SJCRH30 (cell line): ENCODE measurements around the gene FAM184B. TPM values are rescaled to one million over a fixed set of nuclear protein-coding genes. Genes with fewer than 3 reads are reported as not detected.
"Not testable (repeated sequence)": the region's sequence is repeated elsewhere in the genome, so short reads cannot be mapped to it uniquely, and the experiment has no call there.

ENCODE experiments used
- DNase-seq, 2 experiments: peaks; one replicate each; pipeline ENCODE4 v3.0.0-alpha.2; 2015 to 2020
- H3K27ac ChIP-seq: fragments of 250-450 bp; sonication (Bioruptor Pico); 2 replicates; pipeline ENCODE4 v1.5.1; 2020; ENCODE audit warnings: mild to moderate bottlenecking, moderate library complexity
- H3K27me3 ChIP-seq: fragments of 250-450 bp; sonication (Bioruptor Pico); 2 replicates; pipeline ENCODE4 v1.5.1; 2020; ENCODE audit warnings: mild to moderate bottlenecking, moderate library complexity
- H3K36me3 ChIP-seq: fragments of 250-450 bp; sonication (Bioruptor Pico); 2 replicates; pipeline ENCODE4 v1.5.1; 2020; ENCODE audit warnings: mild to moderate bottlenecking, moderate library complexity
- H3K4me1 ChIP-seq: fragments of 250-450 bp; sonication (Bioruptor Pico); 2 replicates; pipeline ENCODE4 v1.5.1; 2020; ENCODE audit warnings: mild to moderate bottlenecking, moderate library complexity
- H3K4me3 ChIP-seq: fragments of 250-450 bp; sonication (Bioruptor Pico); 2 replicates; pipeline ENCODE4 v1.5.1; 2020; ENCODE audit warnings: mild to moderate bottlenecking, moderate library complexity
- H3K9me3 ChIP-seq: fragments of 250-450 bp; sonication (Bioruptor Pico); replicated peaks from 2 replicates; pipeline ENCODE4 v1.5.1; 2020; ENCODE audit warnings: mild to moderate bottlenecking, moderate library complexity
- total RNA-seq: library from RNA; depleted of rRNA; stranded (reverse); fragments of >200 nt; shearing (Covaris generic); gene quantifications from 2 replicates; pipeline ENCODE4 v1.2.3, GENCODE V29; 2014

Gene FAM184B
- total RNA-seq, 1 experiment from 2014 or later, result 0.02 TPM

DNA sequence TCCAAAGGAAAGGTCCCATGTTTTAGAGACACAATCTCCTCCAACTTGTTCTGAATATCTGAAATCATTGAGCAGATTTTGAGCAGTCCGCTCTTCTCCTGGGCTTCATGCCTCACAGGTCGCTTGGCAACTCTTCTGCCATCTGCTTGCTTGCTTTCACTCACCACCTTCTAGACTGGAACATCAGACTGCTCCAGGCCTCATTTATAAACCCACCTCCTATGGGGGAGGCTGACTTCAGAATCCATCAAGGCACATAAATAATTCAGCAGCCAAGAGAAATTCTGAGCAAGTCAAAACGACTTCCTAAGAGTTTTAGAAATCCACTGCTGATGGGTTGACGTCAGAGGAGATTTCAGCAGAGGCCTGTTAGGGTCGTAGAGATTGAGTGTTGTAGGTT lies 64.1 kb downstream of the FAM184B start:
- H3K4me1 ChIP-seq, result no peaks in the 10 kb centered on the region
- DNase-seq, result no peak
- H3K4me3 ChIP-seq, result no peak overlapping the region
- no peaks in the 10 kb centered on the region for H3K27me3 ChIP-seq
- H3K27ac ChIP-seq, result no peak overlapping the region
- no peaks in the 10 kb centered on the region for H3K9me3 ChIP-seq
- no peaks in the 10 kb centered on the region for H3K36me3 ChIP-seq

DNA sequence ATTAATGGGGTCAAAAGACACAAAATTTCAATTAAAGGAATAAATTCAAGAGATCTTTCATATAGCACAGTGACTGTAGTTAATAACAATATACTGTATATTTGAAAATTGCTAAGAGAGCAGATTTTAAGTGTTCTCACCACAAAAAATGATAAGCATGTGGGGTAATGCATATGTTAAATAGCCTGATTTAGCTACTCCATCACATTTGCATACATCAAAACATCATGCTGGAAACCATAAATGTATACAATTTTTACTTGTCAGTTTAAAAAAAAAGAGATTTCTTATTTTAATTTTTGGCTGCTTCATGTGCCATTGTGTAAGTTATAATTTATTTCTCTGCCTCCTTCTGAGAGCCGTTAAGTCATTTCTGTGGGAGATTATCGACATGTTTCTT lies 65.9 kb downstream of the FAM184B start:
- DNase-seq, result no peak
- H3K27me3 ChIP-seq, result no peaks in the 10 kb centered on the region
- no peak overlapping the region for H3K4me3 ChIP-seq
- H3K9me3 ChIP-seq, result no peaks in the 10 kb centered on the region
- no peaks in the 10 kb centered on the region for H3K36me3 ChIP-seq
- no peaks in the 10 kb centered on the region for H3K4me1 ChIP-seq
- H3K27ac ChIP-seq, result no peak overlapping the region

DNA sequence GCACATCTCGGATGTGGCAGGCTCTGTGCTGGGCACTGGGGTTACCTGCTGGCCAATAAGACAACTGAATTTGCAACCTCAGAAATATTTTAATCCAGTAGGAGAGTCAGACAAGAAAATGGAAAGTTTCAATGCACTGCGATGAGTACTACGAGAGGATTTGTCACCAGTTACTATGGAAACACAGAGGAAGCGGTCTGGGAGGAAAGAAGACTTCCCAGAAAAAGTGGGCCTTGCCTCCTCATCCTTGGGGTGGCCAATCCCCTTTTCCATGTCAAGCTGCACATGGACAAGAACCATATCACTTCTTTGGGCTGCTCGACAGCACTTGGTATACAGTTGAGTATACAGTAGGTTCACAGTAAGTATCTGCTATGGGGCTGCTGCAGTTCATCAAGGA lies 67.6 kb downstream of the FAM184B start:
- Histone ChIP-seq H3K4me3 (no peak overlapping the region), H3K27me3 (no peaks in the 10 kb centered on the region), H3K9me3 (no peaks in the 10 kb centered on the region), H3K36me3 (no peaks in the 10 kb centered on the region), H3K4me1 (no peaks in the 10 kb centered on the region), H3K27ac (no peak overlapping the region)
- no peak for DNase-seq

DNA sequence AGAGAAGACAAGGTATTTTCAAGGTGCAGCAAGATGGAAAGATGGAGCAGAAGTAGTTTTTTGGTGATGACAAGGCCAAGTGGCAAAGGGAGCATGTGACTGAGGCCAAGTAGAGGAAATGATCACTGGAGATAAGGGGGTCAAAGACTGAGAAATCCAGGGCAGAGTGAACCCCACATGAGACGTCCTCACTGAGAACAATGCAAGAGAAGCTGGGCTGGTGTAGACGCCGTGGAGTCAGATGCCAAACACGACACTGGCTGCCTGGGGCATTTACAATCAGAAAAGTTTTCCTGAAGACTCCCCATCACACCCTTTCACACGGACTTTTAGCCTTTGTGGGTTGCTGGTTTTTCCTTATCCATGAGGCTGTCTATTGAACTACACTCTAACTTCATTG lies 69.3 kb downstream of the FAM184B start:
- Histone ChIP-seq H3K36me3 (no peaks in the 10 kb centered on the region), H3K4me3 (no peak overlapping the region), H3K9me3 (no peaks in the 10 kb centered on the region), H3K27ac (no peak overlapping the region), H3K4me1 (no peaks in the 10 kb centered on the region), H3K27me3 (no peaks in the 10 kb centered on the region)
- no peak for DNase-seq

DNA sequence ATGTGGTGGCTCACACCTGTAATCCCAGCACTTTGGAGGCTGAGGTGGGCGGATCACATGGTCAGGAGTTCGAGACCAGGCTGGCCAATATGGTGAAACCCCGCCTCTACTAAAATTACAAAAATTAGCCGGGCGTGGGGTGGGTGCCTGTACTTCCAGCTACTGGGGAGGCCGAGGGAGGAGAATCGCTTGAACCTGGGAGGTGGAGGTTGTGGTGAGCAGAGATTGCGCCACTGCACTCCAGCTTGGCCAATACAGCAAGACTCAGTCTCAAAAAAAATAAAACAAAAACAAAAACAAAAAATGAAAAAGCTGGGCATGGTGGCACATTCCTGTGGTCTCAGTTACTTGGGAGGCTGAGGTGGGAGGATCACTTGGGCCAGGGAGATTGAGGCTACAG lies 70.2 kb downstream of the FAM184B start:
- H3K27me3 ChIP-seq, H3K36me3 ChIP-seq, DNase-seq, H3K4me3 ChIP-seq, H3K4me1 ChIP-seq, H3K27ac ChIP-seq, H3K9me3 ChIP-seq: not testable (repeated sequence)

DNA sequence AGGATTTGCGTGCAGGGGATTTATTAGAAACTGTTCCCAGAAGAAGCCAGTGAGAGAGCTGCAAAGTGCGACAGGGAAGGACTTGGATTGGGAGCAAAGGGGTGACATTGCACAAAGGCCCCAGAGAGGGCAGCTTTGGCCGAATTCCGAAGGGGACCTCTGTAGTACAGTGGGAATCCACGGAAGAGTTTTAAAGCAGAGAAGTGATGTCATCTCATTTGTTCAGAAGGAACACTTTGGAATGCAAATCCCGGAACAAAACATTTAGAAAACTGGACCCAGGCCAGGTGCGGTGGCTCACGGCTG lies 71.7 kb downstream of the FAM184B start:
- H3K27ac ChIP-seq, result no peak overlapping the region
- H3K9me3 ChIP-seq, result no peaks in the 10 kb centered on the region
- H3K27me3 ChIP-seq, result no peaks in the 10 kb centered on the region
- DNase-seq, result no peak
- no peaks in the 10 kb centered on the region for H3K4me1 ChIP-seq
- H3K36me3 ChIP-seq, result no peaks in the 10 kb centered on the region
- H3K4me3 ChIP-seq, result no peak overlapping the region

DNA sequence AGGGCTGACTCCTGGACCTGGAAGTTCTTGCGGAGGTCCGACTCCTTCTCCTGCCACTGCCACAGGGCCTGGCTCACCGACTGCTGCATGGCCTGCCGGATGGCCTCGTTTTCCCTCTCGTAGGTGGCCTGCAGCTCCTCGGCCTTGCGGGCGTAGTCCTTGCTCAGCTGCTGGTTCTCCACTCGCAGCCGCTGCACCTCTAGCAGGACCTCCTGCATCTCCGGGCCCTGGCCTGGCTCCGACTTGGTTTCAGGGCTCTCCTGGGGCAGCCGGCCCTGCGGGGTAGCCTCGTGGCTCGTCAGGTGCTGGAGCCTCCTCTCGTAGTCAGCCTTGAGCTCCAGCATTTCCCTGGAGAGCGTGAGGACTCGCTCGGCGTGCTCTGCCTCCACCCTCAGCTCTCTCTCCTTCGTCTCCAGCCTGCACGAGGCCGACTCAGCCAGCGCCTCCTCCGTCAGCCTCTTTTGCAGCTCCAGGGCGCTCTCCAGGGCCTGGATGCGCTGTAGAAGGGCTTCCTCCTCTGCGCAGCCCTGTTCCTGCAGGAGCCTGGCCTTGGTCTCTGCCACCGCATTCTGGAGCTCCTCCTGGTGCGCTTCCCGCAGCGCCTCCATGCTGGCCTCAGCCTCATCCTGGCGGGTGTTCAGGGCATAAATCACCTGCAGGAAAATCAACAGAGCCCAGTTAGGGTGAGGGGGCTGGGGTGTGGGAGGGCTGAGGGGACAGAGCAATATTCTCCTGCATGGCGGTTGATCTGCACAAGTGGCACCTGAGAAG lies 72.2 kb downstream of the FAM184B start:
- H3K4me1 ChIP-seq, result no peaks in the 10 kb centered on the region
- H3K36me3 ChIP-seq, result no peaks in the 10 kb centered on the region
- H3K4me3 ChIP-seq, result no peak overlapping the region
- no peak for DNase-seq
- H3K9me3 ChIP-seq, result no peaks in the 10 kb centered on the region
- H3K27me3 ChIP-seq, result no peaks in the 10 kb centered on the region
- no peak overlapping the region for H3K27ac ChIP-seq

DNA sequence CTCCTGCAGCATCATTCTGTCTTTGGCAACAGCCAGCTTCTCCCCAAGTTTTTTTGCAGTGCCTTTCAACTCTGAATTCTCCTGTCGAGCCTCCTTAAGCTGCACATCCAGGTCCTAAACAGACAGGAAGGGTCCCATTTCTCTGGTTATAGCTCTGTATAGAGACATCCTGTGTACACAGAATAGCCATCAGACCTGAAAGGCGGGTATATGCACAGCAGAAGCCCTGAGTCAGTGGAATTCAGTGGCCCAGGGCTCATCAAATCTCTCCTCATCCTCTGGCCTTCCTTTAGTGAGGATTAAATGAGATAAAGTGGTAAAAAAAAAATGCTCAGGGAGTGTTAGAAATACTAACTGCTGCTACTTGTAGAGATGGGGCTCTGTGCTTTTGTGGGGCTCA lies 73.8 kb downstream of the FAM184B start:
- H3K27ac ChIP-seq, result no peak overlapping the region
- H3K4me3 ChIP-seq, result no peak overlapping the region
- H3K36me3 ChIP-seq, result no peaks in the 10 kb centered on the region
- no peak for DNase-seq
- H3K4me1 ChIP-seq, result no peaks in the 10 kb centered on the region
- H3K27me3 ChIP-seq, result no peaks in the 10 kb centered on the region
- no peaks in the 10 kb centered on the region for H3K9me3 ChIP-seq

DNA sequence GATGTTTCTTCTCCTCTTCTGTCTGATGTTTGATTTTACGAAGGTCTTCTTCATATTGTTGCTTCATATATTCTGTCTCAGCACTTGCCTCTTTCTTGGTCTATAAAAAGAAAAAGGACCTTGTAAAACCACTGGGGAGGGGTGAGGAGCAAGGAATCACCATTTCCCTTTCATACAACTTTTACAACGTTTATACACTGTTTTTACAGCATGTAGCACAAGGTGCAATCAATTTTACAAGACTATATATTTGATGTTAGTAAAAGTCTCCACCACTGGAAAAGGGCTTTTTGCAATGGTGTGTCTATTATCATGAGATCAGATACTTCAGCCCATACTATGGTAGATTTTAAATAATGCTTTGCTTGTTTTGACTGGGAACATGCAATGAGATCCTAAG lies 76.3 kb downstream of the FAM184B start:
- no peaks in the 10 kb centered on the region for H3K27me3 ChIP-seq
- no peak overlapping the region for H3K4me3 ChIP-seq
- H3K27ac ChIP-seq, result no peak overlapping the region

DNA sequence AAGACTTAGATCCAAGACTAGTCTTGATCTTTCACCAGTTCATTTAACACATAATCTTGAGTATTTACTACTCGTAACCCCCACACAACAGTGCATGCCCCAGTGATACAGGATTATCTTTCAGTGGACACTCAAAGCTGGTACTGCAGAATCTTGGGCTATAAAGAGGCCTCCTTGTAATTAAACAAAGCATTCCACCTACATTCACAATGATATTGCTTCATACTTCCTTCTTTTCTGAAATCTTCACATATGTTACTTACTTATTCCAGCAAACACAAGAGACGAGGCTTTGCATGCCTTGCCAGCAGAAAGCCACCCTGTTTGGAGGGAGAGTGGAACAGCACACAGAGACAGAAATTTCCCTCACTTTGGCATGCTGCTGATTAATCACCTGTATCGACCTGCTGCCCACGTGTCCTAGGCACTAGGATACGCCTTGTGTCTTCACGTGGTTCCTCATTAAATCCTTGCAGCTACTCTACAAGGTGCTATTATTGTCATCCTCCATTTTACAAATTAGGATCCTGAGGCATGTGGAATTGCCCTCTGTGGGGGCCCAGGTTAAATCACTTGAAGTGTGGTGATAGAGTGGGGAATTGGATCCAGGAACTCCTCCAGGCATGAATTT lies 77.3 kb downstream of the FAM184B start:
- no peaks in the 10 kb centered on the region for H3K27me3 ChIP-seq
- H3K27ac ChIP-seq, result no peak overlapping the region
- no peak overlapping the region for H3K4me3 ChIP-seq
- H3K36me3 ChIP-seq, result no peaks in the 10 kb centered on the region
- H3K4me1 ChIP-seq, result no peaks in the 10 kb centered on the region
- no peak for DNase-seq
- no peaks in the 10 kb centered on the region for H3K9me3 ChIP-seq

More for the DNA sequence above, 76.3 kb downstream of the FAM184B start:
- DNase-seq, result no peak
- Histone ChIP-seq H3K36me3 (no peaks in the 10 kb centered on the region), H3K9me3 (no peaks in the 10 kb centered on the region), H3K4me1 (no peaks in the 10 kb centered on the region)

DNA sequence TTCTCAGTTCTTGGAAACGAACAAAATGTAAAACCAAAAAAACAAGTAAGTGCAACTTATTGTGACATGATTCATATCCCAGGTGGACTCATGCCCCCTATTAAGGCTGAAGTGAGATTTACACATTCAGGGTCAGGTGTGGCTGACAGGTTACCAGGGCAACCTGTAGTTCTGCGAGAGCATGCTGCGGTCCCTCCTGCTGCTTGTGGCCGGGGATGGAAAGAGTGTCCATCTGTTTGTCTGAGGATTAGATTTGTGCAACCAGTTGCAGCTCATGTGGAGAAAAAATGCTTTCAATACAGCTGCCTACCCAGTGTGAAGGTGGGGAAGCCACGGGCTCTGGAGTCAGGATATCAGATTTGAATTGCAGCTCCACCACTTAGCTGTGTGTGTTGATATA lies 78.8 kb downstream of the FAM184B start:
- Histone ChIP-seq H3K27ac (no peak overlapping the region), H3K27me3 (no peaks in the 10 kb centered on the region), H3K9me3 (no peaks in the 10 kb centered on the region), H3K4me1 (no peaks in the 10 kb centered on the region), H3K36me3 (no peaks in the 10 kb centered on the region), H3K4me3 (no peak overlapping the region)
- DNase-seq, result no peak

DNA sequence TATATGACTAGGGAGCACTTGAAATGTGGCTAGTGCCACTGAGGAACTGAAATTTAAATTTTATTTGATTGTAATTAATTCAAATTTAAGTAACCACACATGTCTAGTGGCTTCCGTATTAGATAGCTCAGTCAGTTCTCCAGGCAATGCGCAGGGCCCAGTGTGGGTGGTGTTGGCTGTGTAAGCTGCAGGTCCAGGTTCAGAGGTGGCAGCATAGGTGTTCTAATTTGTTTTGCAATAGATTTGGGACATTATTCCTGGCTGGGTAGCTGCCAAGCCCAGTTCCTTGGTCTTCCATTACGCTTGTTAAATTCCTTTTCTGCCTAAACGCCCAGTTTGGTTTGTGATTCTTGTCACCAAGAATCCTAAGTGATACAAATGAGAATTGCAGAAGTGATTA lies 79.5 kb downstream of the FAM184B start:
- no peak overlapping the region for H3K4me3 ChIP-seq
- H3K9me3 ChIP-seq, result no peaks in the 10 kb centered on the region
- no peaks in the 10 kb centered on the region for H3K27me3 ChIP-seq
- no peak for DNase-seq
- no peak overlapping the region for H3K27ac ChIP-seq
- H3K36me3 ChIP-seq, result no peaks in the 10 kb centered on the region
- H3K4me1 ChIP-seq, result no peaks in the 10 kb centered on the region

DNA sequence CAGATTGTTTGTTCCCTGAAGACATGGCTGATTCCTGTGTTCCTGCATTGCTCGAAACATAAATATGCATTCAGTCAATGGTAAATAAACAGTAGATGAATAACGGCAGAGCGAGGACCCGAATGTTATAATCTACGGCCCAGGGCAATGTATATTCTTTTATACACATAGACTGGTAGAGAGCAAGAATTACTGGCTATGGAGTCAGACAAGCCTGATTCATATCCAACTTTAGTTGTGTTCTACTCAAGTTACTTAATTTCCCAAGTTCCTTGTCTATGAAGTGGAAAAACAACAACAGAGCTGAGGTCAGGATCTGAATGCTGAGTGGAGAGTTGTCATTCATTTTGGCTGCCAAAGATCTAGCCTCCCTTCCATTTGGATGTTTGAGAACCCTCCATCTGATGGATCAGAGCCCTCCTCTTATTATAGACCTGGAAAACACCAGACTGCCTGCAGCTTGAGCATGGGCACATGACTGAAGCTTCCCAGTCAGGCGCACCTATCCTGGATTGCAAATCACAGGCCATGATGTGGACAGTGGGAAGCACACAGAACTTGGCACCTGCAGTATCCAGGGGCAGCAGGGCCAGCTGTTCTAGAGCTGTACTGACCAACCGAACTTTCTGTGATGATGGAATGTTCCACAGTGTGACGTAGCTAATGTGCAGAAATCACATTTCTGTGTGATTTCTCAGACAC lies 80.1 kb downstream of the FAM184B start:
- H3K27me3 ChIP-seq, result no peaks in the 10 kb centered on the region
- H3K27ac ChIP-seq, result no peak overlapping the region
- no peak overlapping the region for H3K4me3 ChIP-seq
- no peaks in the 10 kb centered on the region for H3K9me3 ChIP-seq
- no peaks in the 10 kb centered on the region for H3K36me3 ChIP-seq
- DNase-seq, result no peak
- no peaks in the 10 kb centered on the region for H3K4me1 ChIP-seq

DNA sequence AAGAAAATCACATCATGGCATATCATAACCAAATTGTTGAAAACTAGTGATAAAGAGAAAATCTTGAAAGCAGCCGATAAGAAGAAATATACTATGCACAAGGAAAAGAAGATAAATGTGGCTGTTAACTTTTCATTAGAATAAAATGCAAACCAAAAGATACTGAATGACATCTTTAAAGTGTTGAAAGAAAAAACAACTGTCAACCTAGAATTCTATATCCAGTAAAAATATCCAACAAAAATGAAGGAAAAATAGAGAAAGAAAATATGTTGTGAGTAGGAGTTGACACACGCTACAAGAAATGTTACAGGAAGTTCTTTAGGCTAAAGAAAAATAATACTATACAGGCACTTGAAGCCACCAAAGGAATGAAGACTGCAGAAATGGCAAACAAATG lies 82.0 kb downstream of the FAM184B start:
- Histone ChIP-seq H3K9me3 (no peaks in the 10 kb centered on the region), H3K36me3 (no peaks in the 10 kb centered on the region), H3K4me3 (no peak overlapping the region), H3K4me1 (no peaks in the 10 kb centered on the region), H3K27ac (no peak overlapping the region), H3K27me3 (no peaks in the 10 kb centered on the region; the same call in 1 of the 2 replicates)
- DNase-seq, result no peak

DNA sequence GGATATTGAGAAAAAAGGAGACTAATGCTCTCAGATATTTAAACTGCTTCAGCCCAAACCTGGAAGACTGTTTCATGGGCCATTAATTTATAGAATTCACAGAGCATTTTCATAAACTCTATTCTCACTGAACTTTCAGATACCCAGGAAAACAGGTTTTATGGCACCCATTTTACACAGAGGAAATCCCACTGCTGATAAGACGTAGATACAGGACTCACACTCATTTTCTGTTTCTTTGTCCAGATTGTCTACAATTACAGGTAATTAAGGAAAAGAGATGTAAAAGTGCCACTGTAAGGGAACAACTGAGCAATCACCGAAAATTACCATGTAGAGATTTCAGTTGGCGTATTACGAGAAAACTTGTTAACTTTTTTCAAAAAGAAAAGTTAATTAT lies 83.3 kb downstream of the FAM184B start:
- Histone ChIP-seq H3K36me3 (no peaks in the 10 kb centered on the region), H3K4me1 (no peaks in the 10 kb centered on the region), H3K27ac (no peak overlapping the region), H3K9me3 (no peaks in the 10 kb centered on the region), H3K27me3 (no peaks in the 10 kb centered on the region; the same call in 1 of the 2 replicates), H3K4me3 (no peak overlapping the region)
- DNase-seq, result no peak
